Stimulated activated naive CD4-positive, alpha-beta T cell treated with Interleukin-2 at 50 U/mL for 16 hours (primary cell): ENCODE results near the gene ZNF200.
"Not testable (repeated sequence)": the region's sequence is repeated elsewhere in the genome, so short reads cannot be mapped to it uniquely, and the experiment has no call there.

Experiments
- DNase-seq: peaks from one replicate; lab custom pipeline; 2025; lab: John Stamatoyannopoulos, UW

Gene ZNF200

DNA sequence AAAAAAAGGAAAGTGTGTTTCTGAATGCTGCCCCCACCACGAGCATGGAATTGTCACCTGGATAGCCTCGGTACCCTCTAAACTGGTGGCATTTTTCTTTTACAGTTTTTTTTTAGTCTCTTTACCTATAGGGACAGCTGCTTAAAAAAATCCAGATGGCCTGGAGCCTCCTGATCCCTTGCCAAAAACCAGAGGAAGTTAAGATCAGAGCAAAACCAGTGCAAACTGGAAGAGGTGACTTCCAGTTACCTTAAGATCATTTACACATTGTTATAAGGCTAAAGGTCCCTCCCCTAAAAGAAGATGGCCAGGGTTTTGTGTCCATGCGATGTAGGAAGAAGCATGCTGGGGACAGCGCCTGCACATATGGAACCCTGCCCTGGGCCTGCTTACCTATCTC, 18.0 kb upstream of the ZNF200 start:
- DNase-seq: no peak

DNA sequence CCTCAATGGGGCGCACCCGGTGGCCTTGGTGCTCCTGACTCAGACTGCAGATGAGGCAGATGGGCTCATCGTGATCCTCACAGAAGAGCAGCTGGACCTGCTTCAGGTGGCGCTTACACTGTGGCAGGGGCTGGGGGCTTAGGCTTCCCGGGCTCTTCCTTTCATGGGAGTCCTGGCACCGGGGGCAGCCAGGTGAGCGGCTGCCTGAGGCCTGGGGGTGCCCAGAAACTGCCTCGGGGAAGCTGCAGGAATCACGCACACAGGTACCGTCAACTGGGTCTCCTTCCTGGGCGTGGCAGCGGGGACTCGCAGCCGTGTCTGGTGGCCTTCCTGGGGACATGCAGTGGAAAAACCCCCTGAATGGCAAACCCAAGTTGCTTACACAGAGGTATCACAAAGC, 14.5 kb upstream of the ZNF200 start:
- no peak for DNase-seq

DNA sequence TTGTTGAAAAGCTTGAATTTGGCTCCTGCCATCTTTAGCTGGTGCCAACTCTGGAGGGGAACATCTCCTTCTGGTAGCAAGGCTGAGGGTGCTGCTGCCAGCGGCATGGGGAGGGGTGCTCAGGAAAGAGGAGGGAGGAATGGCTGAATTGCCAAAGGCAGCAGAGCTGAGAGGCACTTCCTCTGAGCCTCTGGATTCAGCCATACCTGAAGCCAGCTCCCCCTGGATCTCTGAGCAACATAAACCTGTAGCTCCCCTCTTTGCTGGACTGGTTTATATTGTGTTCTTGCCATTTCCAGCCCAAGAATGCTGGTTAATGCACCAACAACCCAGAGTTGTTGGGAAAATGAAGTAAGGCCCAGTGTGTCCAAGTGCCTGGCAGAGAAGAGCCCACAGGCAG, 14.1 kb upstream of the ZNF200 start:
- DNase-seq: no peak

DNA sequence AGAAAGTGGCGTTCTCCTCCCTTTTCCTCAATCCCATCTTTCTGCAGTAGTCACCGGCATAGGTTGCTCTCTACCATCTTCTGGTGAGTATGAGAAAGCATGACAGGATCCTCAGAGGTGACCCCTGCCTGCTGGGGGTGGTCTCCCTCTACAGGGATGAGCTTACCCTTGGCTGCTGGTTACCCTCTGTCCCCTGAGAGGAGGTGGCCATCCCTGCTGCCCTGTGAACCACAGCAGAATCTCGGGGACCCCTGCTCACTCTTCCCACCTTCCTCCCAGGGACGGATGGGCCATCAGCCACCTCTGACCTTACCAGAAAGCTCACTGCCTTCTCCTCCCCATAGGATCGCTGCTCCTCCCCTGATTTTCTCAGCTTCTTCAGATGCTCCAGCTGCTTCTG, 13.6 kb upstream of the ZNF200 start:
- no peak for DNase-seq

DNA sequence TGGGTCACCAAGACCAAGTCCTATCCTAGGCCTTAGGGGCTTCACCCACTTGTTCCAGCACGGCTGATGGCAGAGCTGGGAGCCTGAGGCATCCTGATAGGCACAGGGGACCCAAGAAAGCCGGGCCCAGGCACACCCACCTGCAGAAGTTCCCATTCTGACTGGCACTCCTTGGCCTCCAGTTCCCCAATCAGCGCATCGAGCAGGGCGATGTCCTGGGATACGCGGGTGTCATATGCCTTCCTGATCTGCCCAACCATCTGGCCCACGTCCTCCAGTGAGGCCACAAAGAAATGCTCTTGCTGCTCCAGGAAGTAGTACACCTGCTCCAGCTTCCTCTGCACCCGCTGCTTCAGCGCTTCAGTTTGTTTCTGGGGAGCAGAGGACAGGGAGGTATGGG, 11.9 kb upstream of the ZNF200 start:
- DNase-seq: no peak

DNA sequence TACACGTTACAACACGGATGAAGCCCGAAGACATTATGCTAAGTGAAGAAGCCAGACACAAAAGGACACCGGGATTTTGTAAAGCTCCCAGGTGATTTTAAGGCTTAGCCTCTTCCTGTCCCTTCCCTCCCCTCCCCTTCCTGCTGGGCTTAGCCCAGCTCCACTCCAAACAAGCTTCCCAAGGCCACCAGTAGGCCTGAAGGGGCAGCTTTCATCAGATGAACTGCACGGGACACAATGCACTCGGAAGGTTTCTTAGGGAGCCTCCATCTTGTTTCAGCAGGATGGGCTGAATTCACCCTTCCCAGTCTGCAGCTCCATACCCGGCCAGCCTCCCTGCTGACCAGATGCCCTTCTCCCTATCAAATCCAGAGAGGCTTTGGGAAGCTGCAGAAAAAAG, 11.0 kb upstream of the ZNF200 start:
- no peak for DNase-seq

DNA sequence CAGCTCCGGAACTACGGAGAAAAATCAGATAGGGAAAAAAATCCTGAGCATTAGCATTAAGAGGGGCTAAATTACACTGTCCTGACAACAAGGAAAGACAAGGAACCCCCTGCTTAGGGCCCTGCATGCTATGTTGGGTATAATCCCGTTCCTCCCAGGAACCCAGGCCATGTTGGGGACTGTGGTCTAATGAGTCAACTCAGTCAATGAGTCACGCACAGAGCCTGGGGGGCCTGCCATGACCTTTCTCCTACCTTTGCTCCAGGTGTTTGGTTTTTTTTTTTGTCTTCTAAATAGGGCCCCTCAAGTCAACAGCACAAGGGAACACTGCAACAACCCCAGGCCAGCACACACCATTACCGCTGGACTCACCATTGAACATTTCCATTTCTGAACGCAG, 8.9 kb upstream of the ZNF200 start:
- no peak for DNase-seq

DNA sequence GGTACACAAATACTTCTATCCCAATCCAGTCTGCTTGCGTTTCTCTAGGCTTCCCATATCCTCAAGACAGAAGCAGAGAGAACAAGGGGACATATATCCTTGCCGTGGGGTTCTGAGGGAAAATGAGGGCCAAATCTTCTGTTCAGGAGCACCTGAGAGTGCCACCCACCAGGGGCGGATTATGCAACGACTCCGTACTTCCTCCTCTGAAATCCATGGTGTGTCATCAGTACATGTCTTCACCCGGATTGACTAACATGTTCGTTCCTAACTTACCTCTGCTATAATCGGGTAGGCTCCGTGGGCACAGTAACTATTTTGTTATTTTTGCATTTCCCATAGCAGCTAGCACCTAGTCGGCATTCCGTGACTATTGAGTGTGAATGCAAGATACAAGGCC, 7.8 kb upstream of the ZNF200 start:
- DNase-seq: no peak

DNA sequence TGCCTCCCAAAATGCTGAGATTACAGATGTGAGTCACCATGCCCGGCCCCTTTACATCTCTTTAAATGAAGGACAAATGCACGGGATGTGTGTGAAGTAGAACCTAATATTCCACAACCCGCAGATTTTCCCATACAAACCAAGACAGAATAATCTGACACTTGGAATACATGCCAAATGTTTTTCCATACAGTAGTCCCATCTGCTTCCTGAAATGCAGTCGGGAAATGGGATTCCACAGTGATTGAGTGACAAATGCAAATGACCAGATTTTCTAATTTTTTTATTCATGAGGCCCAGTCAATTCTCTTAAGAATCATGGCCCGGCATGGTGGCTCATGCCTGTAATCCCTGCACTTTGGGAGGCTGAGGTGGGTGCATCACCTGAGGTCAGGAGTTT, 6.8 kb upstream of the ZNF200 start:
- no peak for DNase-seq

DNA sequence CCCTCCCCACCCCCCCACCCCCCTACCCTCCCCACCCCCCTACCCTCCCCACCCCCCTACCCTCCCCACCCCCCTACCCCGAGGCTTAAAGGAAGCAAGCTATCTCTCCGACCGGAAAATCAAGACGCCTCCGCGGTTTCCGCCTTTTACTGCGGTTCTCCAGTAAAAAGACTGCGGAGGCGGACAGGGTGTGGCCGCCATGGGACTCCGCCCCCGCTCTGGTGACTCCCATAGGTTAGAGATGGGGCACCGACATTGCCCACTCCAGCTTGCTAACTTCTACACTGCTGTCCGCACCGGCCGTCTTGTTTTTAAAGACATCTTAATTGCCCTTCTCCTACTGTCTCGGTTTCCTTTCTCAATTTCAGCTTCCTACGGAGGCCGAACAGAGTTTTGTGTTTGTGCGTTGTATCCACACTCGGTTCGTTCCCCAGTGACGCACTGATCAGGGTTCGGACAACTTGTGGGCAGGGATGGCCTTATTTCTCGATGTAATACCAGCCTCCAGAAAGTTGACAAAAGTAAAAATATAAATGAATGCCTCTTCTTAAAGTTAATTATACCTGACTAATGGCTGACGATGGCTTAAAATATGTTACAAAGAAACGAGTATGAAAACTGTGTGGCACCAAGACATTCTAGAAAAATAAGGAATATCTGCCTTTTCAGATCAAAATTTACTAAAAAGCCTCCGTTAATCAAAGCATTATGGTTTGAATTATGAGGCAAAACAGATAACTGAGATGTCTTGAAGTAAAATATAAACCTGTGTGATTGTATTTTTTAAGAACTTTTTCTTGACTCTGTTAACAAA, 1.1 kb upstream of the ZNF200 start:
- DNase-seq: peak; percentile 38

DNA sequence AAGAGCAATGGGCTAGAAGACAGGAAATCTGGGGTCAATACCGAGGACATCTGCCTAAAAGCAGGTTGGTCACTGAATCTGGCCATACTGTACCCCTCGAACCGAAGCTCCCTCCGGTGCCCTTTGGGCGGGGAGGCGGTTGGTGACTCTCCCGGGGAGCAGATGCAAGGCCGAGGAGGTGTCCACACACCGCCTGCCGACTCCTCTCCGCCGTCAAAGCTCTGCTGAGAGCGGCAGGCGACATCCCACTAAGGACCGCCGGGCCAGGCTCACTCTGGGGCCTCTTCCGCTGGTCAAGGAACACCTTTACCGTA, 458 bp downstream of the ZNF200 start:
- no peak for DNase-seq

DNA sequence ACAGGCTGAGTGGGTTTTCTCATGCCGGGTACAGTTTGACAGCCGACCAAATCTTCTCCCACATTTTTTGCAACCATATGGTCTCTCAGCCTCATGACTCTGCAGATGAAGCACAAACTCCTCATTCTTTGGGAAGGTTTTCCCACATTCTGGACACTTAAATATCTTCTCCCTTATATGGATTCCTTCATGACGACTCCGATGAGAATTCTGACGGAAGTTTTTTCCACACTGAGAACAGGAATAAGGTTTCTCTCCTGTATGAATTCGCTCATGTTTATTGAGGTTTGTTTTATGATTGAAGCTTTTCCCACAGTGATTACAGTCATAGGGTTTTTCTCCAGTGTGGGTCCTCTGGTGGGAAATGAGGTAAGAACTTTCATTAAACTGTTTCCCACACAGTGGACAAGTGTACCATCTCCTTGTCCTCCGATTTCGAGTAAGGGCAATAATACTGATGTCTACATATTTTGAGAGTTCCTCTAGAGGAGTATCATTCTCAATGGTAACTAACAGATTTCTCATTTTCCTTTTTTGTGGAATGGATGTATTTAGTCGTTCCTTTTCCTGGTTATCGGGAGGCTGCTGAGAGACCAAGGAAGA, 10.9 kb downstream of the ZNF200 start:
- no peak for DNase-seq

DNA sequence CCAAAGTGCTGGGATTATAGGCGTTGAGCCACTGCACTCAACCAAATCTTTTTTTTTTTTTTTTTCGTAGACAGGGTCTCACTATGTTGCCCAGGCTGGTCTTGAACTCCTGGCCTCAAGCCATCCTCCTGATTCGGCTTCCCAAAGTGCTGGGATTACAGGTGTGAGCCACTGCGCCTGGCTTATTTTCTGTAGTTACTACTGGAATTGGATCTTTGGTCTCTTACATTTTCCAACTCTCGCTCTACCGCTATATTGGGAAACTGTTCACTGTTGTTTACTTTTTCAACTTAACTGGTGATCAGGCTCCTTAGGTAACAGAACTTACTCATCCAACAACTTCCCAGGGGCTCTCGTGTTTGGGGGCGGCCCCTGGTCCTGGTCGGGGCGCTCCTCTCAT, 14.1 kb downstream of the ZNF200 start:
- DNase-seq: no peak

DNA sequence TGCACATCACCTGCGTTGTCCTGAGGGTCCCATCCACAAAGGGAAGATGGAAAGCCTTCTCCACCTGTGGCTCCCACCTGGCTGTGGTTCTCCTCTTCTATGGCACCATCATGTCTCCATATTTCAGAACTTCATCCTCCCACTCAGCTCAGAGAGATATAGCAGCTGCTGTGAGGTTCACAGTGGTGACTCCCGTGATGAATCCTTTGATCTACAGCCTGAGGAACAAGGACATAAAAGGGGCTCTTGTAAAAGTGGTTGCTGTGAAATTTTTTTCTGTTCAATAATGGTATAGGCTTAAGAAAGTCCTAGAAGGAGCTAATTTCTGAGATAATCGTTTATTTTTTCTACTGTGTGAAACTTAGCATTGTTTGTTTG, 18.7 kb downstream of the ZNF200 start:
- no peak for DNase-seq

DNA sequence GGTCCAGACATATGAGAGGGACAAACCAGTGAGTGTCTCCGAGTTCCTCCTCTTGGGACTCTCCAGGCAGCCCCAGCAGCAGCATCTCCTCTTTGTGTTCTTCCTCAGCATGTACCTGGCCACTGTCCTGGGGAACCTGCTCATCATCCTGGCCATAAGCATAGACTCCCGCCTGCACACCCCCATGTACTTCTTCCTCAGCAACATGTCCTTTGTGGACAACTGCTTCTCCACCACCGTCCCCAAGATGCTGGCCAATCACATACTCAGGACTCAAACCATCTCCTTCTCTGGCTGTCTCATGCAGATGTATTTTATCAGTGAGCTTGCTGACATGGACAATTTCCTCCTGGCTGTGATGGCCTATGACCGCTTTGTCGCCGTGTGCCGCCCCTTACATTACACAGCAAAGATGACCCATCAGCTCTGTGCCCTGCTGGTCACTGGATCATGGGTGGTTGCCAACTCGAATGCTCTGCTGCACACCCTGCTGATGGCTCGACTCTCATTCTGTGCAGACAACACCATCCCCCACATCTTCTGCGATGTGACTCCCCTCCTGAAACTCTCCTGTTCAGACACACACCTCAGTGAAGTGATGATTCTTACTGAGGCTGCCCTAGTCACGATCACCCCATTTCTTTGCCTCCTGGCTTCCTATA, 19.2 kb downstream of the ZNF200 start:
- DNase-seq: no peak

DNA sequence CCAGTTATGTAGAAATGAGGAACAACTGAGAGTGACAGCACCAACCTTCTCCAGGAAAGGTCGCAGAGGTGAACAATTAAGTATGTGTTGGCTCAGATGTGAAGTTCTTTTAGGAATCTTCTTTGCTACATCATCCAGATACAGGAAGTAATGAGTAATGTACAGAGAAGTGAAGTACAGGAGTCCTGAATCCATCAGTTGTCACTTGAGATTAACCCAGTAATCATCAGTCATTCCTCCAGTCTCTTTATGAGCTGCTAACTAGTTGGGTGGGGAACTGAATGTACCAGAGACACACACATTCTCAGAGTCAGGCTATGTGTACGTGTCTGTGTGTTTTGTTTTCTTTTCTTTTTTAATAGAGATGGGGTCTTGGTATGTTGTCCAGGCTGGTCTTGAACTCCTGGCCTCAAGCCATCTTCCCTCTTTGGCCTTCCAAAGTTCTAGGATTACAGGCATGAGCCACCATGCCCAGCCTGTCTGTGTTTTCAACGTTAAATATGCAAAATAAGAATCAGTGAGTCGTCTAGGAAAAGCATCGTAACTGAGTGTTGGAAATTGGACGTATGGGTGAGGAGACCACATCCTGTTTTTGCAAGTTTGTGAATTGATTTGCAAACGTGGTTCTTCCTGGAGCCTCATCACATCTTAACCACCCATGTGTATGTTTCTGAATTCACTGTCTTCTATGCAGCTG, 19.9 kb downstream of the ZNF200 start:
- no peak for DNase-seq

DNA sequence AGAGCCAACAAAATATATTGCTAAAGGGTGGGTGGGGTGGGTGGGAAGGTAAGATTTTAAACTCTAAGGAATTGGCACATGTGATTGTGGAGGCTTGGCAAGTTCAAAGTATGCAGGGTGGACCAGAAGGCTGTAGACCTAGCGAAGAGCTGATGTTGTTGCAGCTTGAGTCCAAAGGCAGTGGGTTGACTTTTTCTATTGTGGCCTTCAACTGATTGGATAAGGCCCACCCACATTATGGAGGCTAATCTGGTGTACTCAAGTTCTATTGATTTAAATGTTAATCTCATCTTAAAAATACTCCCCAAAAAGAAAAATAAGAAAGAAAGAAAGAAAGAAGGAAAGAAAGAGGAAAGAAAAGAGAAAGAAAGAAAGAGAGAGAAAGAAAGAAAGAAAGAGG, 22.4 kb downstream of the ZNF200 start:
- no peak for DNase-seq

DNA sequence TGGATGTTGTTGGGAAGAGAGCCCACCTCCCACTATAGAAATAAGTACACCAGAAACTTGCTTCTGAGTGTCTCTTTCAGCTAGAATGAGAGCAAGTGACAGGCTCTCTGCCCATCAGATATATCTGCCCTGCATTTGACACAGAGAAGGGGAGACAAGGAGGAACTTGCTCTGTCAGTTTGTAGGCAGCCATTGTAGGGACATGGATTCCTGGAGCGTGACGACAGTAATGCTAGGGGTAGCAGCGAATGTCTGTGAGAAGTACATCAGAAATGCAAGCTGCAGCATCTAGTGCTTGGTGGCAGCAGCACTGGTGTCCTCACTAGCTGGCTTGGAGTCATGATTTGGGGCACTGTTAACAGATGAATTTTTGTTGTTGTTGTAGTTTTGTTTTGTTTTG, 23.0 kb downstream of the ZNF200 start:
- no peak for DNase-seq

DNA sequence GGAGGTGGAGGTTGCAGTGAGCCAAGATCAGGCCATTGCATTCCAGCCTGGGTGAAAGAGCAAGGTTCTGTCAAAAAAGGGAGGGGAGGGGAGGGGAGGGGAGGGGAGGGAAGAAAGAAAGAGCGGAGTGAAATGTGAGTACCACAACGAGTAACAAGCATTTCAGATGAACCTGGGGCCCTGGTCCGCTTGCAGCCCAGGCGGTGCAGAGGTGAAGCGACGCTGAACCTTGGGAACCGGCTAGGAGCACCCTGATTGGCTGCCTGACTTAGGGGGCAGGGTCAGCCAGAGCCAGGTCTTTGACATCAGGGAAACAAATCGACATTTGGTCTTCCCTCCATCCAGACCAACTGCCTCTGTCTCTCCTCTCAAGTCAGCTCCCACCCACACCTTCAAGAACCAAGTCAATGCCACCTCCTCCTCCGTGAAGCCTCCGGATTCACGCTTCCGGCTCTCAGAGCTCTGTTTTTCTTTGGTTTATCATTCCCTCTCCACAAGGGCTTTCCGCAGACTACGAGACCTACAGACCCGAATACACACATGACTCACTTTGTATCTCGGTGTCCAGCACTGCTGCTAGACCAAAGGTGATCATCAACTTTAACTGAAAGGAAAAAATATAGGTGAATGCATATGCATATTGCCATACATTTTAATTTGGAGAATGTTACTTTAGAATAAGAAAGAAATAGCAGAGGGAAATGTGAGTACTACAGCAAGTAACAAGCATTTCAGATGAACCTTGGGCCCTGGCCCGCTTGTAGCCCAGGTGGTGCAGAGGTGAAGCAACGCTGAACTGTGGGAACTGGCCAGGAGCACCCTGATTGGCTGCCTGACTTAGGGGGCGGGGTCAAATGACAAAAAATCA, 27.6 kb downstream of the ZNF200 start:
- DNase-seq: no peak

DNA sequence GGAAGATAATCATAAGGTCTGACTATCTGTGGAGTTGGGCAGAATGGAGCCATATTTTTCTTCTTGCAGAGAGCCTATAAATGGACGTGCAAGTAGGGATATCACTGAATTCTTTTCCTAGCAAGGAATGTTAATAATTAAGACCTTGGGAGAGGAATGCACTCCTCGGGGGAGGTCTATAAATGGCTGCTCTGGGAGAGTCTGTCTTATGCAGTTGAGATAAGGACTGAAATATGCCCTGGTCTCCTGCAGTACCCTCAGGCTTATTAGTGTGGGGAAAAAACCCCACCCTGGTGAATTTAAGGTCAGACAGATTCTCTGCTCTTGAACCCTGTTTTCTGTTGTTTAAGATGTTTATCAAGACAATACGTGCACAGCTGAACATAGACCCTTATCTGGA, 29.0 kb downstream of the ZNF200 start:
- not testable (repeated sequence) for DNase-seq

DNA sequence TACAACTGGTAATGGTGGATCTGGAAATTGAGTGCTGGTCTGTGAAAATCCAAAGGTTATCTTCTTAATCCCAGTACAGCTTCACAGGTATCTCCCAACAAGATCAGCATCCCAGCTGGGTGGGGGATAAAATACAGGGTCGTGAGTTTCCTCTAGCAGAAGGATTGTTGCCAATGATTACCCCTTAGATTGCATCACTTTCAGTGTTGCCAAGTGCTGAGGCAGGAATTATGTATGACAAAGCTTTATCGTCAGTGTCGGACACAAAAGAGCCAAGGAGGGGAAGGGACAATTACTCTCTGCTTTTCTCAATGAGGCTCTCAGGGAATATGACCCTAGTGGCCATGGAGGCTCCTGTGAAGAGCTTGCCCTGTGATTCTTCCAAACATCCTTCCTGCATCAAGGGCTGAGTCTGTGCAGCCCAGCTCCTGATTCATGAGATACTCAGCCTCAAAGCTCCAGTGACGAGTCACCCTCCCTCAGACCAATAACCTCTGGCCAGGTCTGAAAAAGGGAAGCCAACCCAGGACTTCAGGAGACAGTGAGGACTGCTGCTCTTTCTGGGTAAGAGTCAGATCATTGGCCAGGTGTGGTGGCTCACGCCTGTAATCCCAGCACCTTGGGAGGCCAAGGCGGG, 31.9 kb downstream of the ZNF200 start:
- no peak for DNase-seq
